GM06990 (cell line): ENCODE measurements around the gene SPATA13.

Experiments used
- DNase-seq: peaks from one replicate; pipeline ENCODE4 v3.0.0-alpha.2; 2011; ENCODE audit not compliant: insufficient read length; ENCODE audit errors: extremely low read depth
- H3K27me3 ChIP-seq: replicated peaks from 2 replicates; pipeline ENCODE4 v1.6.0; 2011; ENCODE audit warnings: low read length; ENCODE audit not compliant: control insufficient read depth, insufficient read depth
- H3K36me3 ChIP-seq: 2 replicates; pipeline ENCODE4 v1.5.1; 2011; ENCODE audit warnings: low read length; ENCODE audit not compliant: control insufficient read depth, insufficient read depth
- H3K4me3 ChIP-seq: replicated peaks from 2 replicates; pipeline ENCODE4 v1.5.1; 2011; ENCODE audit warnings: low read depth, mild to moderate bottlenecking, control low read depth, low read length
- TF ChIP-seq, protein P1 (sequence below): IDR thresholded peaks from 2 replicates; pipeline ENCODE4 v1.5.1; 2011; ENCODE audit warnings: low read length, control low read depth, mild to moderate bottlenecking, inconsistent platforms; ENCODE audit not compliant: insufficient read depth, poor library complexity, severe bottlenecking

The SPATA13 gene

GRCh38 chr13:24351423-24351822 lies 190.9 kb downstream of the SPATA13 start:
- no peaks in the 10 kb centered on the region for H3K27me3 ChIP-seq
- H3K4me3 ChIP-seq = no peak overlapping the region
- TF ChIP-seq, protein P1, sequence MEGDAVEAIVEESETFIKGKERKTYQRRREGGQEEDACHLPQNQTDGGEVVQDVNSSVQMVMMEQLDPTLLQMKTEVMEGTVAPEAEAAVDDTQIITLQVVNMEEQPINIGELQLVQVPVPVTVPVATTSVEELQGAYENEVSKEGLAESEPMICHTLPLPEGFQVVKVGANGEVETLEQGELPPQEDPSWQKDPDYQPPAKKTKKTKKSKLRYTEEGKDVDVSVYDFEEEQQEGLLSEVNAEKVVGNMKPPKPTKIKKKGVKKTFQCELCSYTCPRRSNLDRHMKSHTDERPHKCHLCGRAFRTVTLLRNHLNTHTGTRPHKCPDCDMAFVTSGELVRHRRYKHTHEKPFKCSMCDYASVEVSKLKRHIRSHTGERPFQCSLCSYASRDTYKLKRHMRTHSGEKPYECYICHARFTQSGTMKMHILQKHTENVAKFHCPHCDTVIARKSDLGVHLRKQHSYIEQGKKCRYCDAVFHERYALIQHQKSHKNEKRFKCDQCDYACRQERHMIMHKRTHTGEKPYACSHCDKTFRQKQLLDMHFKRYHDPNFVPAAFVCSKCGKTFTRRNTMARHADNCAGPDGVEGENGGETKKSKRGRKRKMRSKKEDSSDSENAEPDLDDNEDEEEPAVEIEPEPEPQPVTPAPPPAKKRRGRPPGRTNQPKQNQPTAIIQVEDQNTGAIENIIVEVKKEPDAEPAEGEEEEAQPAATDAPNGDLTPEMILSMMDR = no peak
- DNase-seq = no peak
- no peaks in the 10 kb centered on the region for H3K36me3 ChIP-seq

GRCh38 chr13:24353736-24354135 lies 193.2 kb downstream of the SPATA13 start:
- TF ChIP-seq, protein P1 = no peak
- no peaks in the 10 kb centered on the region for H3K36me3 ChIP-seq
- no peak for DNase-seq
- no peak overlapping the region for H3K4me3 ChIP-seq
- no peaks in the 10 kb centered on the region for H3K27me3 ChIP-seq

DNA sequence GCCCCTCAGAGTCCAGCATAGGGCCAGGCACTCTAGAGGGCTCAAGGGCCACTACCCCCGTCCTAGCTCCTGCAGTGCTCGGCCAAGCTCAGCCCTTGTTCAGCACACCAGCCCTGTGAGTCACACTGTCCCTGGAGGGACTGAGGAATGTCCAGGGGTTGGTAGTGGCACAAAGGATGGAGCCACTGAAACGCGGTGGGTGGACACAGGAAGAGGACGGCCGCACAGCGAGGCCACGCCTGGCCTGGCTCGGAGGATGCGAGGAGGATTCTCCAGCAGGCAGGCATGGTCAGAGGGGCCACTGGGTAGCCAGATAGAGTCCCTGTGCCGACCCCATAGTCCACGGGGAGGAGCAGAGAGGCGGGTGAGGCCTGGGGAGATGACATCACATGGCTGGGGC lies 194.6 kb downstream of the SPATA13 start:
- Histone ChIP-seq H3K27me3 (no peaks in the 10 kb centered on the region), H3K36me3 (no peaks in the 10 kb centered on the region), H3K4me3 (no peak overlapping the region)
- DNase-seq = no peak
- TF ChIP-seq, protein P1 = no peak

- Histone ChIP-seq H3K36me3 (no peaks in the 10 kb centered on the region), H3K27me3 (no peaks in the 10 kb centered on the region), H3K4me3 (no peak overlapping the region)
- no peak for DNase-seq
- TF ChIP-seq, protein P1 = no peak
Measured at GRCh38 chr13:24356270-24356669, 195.8 kb downstream of the SPATA13 start.
